Neural cell (in vitro differentiated cells): Measurements from ENCODE around the gene RELN. TPM values are rescaled to one million over a fixed set of nuclear protein-coding genes. Genes with fewer than 3 reads are reported as not detected.

Experiments used
- H2AFZ ChIP-seq: fragments of 200-600, 300-800 bp; sonication (generic), shearing (Covaris generic); 2 replicates; pipeline ENCODE4 v1.6.0; 2014; ENCODE audit warnings: low read depth, mild to moderate bottlenecking, antibody characterized with exemption, low read length, moderate library complexity
- H3F3A ChIP-seq: fragments of 200-600 bp; shearing (Covaris generic); 2 replicates; pipeline ENCODE4 v1.6.1; 2016; ENCODE audit warnings: mild to moderate bottlenecking, moderate library complexity, mixed read lengths, antibody characterized with exemption, low read length; ENCODE audit not compliant: insufficient read depth, poor library complexity, severe bottlenecking
- H3K27ac ChIP-seq: fragments of 200-600, 300-800 bp; sonication (generic), shearing (Covaris generic); 2 replicates; pipeline ENCODE4 v1.5.1; 2014; ENCODE audit warnings: mild to moderate bottlenecking, low read length, moderate library complexity
- H3K27me3 ChIP-seq: fragments of 300-800, 200-600 bp; sonication (generic), shearing (Covaris generic); 2 replicates; pipeline ENCODE4 v1.6.0; 2014; ENCODE audit warnings: mild to moderate bottlenecking, low read depth, low read length, moderate library complexity; ENCODE audit not compliant: insufficient read depth
- H3K36me3 ChIP-seq: fragments of 300-800, 200-600 bp; sonication (generic), shearing (Covaris generic); 2 replicates; pipeline ENCODE4 v1.5.1; 2014; ENCODE audit warnings: mild to moderate bottlenecking, antibody characterized with exemption, low read length, moderate library complexity; ENCODE audit not compliant: insufficient read depth
- H3K4me2 ChIP-seq: fragments of 300-800, 200-600 bp; sonication (generic), shearing (Covaris generic); 2 replicates; pipeline ENCODE4 v1.6.0; 2014; ENCODE audit warnings: mild to moderate bottlenecking, low read length
- H3K4me3 ChIP-seq: fragments of 300-800, 200-600 bp; sonication (generic), shearing (Covaris generic); 2 replicates; pipeline ENCODE4 v1.5.1; 2014; ENCODE audit warnings: mild to moderate bottlenecking, low read length, moderate library complexity
- H3K79me2 ChIP-seq: fragments of 200-600 bp; shearing (Covaris generic); replicated peaks from 2 replicates; pipeline ENCODE4 v1.6.0; 2014; ENCODE audit warnings: mild to moderate bottlenecking, low read length, moderate library complexity; ENCODE audit not compliant: insufficient read depth
- H3K9ac ChIP-seq: fragments of 300-800, 200-600 bp; sonication (generic), shearing (Covaris generic); 2 replicates; pipeline ENCODE4 v1.6.1; 2016; ENCODE audit warnings: mild to moderate bottlenecking, low read length, mixed read lengths
- H3K9me2 ChIP-seq: fragments of 200-600 bp; shearing (Covaris generic); 2 replicates; pipeline ENCODE4 v1.6.1; 2016; ENCODE audit warnings: mild to moderate bottlenecking, low read length, mixed read lengths; ENCODE audit not compliant: insufficient read depth
- H3K9me3 ChIP-seq: fragments of 200-600, 300-800 bp; sonication (generic), shearing (Covaris generic); 2 replicates; pipeline ENCODE4 v1.6.1; 2016; ENCODE audit warnings: mild to moderate bottlenecking, mixed run types, low read length, moderate library complexity, mixed read lengths
- H4K20me1 ChIP-seq: fragments of 200-600 bp; shearing (Covaris generic); 2 replicates; pipeline ENCODE4 v1.6.1; 2016; ENCODE audit warnings: mild to moderate bottlenecking, mixed run types; ENCODE audit not compliant: insufficient read depth
- EP300 ChIP-seq: fragments of 450-650 bp; conservative IDR thresholded peaks from 2 replicates; pipeline ENCODE4 v1.6.1; 2014; ENCODE audit warnings: antibody characterized with exemption, mild to moderate bottlenecking, moderate library complexity; ENCODE audit not compliant: poor library complexity, severe bottlenecking
- EZH2 ChIP-seq: fragments of 200-600, 300-800 bp; shearing (Covaris generic), sonication (generic); IDR thresholded peaks from 2 replicates; pipeline ENCODE4 v1.6.1; 2014; ENCODE audit warnings: antibody characterized with exemption, low read length, borderline replicate concordance, mild to moderate bottlenecking; ENCODE audit not compliant: insufficient read depth, poor library complexity, severe bottlenecking
- MXI1 ChIP-seq: fragments of 450-650 bp; conservative IDR thresholded peaks from 2 replicates; pipeline ENCODE4 v1.6.1; 2014; ENCODE audit warnings: antibody characterized with exemption, mild to moderate bottlenecking; ENCODE audit not compliant: poor library complexity, severe bottlenecking
- POLR2AphosphoS5 ChIP-seq: IDR thresholded peaks from 2 replicates; pipeline ENCODE4 v1.6.1; 2012
- RAD21 ChIP-seq: fragments of 450-650 bp; conservative IDR thresholded peaks from 2 replicates; pipeline ENCODE4 v1.6.1; 2014; ENCODE audit warnings: antibody characterized with exemption, mild to moderate bottlenecking, moderate library complexity
- SMC3 ChIP-seq: fragments of 450-650 bp; conservative IDR thresholded peaks from 2 replicates; pipeline ENCODE4 v1.6.1; 2014; ENCODE audit warnings: antibody characterized with exemption, mild to moderate bottlenecking, moderate library complexity; ENCODE audit not compliant: poor library complexity
- TAF1 ChIP-seq: IDR thresholded peaks from 2 replicates; pipeline ENCODE4 v1.6.1; 2012; ENCODE audit warnings: low read depth
- polyA plus RNA-seq: library from polyadenylated mRNA; depleted of rRNA; stranded (reverse); fragments of >200 nt; gene quantifications from 2 replicates; pipeline ENCODE4 v1.2.3, GENCODE V29; 2014
- TF ChIP-seq, protein P1 (sequence below): fragments of 450-650 bp; IDR thresholded peaks from 2 replicates; pipeline ENCODE4 v1.5.1; 2014; ENCODE audit warnings: antibody characterized with exemption, mild to moderate bottlenecking, moderate library complexity; ENCODE audit not compliant: poor library complexity, severe bottlenecking
- TF ChIP-seq, protein P2 (sequence below): IDR thresholded peaks from 2 replicates; pipeline ENCODE4 v1.6.1; 2012; ENCODE audit warnings: borderline replicate concordance

The RELN gene
- polyA plus RNA-seq, 1 donor from 2014 or later, result 178 TPM

DNA sequence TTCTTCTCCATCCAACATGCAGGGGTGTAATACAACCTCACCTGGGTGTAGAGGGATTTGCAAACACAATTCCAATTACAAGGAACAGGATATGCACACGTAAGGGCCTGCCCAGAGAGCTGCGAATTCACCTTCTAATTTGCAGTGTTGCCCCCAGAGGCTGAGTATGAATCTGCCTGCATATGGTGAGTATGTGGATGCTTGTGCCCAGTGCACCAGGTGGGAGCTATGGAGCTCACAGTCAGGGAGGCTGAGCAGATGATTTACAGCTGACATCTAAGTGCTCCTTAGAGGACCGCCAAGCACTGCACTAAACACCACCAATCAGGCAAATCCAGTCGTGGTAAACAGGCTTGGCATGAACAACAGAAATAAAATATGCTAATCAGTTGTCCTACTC is 132.0 kb downstream of the RELN start:
- H3K9me3 ChIP-seq, result no peaks in the 10 kb centered on the region
- TF ChIP-seq, protein P1, sequence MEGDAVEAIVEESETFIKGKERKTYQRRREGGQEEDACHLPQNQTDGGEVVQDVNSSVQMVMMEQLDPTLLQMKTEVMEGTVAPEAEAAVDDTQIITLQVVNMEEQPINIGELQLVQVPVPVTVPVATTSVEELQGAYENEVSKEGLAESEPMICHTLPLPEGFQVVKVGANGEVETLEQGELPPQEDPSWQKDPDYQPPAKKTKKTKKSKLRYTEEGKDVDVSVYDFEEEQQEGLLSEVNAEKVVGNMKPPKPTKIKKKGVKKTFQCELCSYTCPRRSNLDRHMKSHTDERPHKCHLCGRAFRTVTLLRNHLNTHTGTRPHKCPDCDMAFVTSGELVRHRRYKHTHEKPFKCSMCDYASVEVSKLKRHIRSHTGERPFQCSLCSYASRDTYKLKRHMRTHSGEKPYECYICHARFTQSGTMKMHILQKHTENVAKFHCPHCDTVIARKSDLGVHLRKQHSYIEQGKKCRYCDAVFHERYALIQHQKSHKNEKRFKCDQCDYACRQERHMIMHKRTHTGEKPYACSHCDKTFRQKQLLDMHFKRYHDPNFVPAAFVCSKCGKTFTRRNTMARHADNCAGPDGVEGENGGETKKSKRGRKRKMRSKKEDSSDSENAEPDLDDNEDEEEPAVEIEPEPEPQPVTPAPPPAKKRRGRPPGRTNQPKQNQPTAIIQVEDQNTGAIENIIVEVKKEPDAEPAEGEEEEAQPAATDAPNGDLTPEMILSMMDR, result no peak
- TF ChIP-seq TAF1 (no peak), MXI1 (no peak), SMC3 (no peak)
- H3F3A ChIP-seq, result no peaks in the 10 kb centered on the region
- no peak overlapping the region for H3K27ac ChIP-seq
- H3K9me2 ChIP-seq, result no peaks in the 10 kb centered on the region
- H3K4me2 ChIP-seq, result no peak overlapping the region
- H3K79me2 ChIP-seq, result no peaks in the 10 kb centered on the region
- no peak overlapping the region for H2AFZ ChIP-seq
- no peaks in the 10 kb centered on the region for H4K20me1 ChIP-seq
- H3K27me3 ChIP-seq, result no peaks in the 10 kb centered on the region
- H3K4me3 ChIP-seq, result no peak overlapping the region
- no peaks in the 10 kb centered on the region for H3K36me3 ChIP-seq
- H3K9ac ChIP-seq, result no peak overlapping the region

DNA sequence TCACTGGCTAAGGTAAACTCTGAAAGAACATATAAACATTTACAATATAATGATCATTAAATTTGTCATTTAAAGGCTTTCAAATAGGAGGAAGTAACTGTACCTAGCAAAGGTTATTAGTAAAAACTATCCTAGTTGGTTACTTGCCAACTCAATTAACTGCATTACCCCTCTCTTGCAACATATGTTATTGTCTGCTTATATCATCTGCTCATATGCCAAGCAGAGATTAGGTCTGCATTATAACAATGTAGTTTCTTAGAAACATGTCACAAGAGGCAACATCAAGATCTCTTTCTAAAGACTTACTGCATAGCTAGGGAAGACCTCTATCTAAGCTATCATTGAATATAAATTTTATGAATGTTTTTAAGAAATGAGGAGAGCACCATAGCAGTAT is 132.5 kb downstream of the RELN start:
- Histone ChIP-seq H3K27me3 (no peaks in the 10 kb centered on the region), H3K9me3 (no peaks in the 10 kb centered on the region), H4K20me1 (no peaks in the 10 kb centered on the region), H3F3A (no peaks in the 10 kb centered on the region), H3K4me3 (no peak overlapping the region), H3K9me2 (no peaks in the 10 kb centered on the region), H3K4me2 (no peak overlapping the region), H2AFZ (no peak overlapping the region), H3K27ac (no peak overlapping the region), H3K9ac (no peak overlapping the region), H3K79me2 (no peaks in the 10 kb centered on the region), H3K36me3 (no peaks in the 10 kb centered on the region)
- no peak for TF ChIP-seq SMC3
- no peak for TF ChIP-seq MXI1
- no peak for TF ChIP-seq POLR2AphosphoS5
- TF ChIP-seq, protein P2, sequence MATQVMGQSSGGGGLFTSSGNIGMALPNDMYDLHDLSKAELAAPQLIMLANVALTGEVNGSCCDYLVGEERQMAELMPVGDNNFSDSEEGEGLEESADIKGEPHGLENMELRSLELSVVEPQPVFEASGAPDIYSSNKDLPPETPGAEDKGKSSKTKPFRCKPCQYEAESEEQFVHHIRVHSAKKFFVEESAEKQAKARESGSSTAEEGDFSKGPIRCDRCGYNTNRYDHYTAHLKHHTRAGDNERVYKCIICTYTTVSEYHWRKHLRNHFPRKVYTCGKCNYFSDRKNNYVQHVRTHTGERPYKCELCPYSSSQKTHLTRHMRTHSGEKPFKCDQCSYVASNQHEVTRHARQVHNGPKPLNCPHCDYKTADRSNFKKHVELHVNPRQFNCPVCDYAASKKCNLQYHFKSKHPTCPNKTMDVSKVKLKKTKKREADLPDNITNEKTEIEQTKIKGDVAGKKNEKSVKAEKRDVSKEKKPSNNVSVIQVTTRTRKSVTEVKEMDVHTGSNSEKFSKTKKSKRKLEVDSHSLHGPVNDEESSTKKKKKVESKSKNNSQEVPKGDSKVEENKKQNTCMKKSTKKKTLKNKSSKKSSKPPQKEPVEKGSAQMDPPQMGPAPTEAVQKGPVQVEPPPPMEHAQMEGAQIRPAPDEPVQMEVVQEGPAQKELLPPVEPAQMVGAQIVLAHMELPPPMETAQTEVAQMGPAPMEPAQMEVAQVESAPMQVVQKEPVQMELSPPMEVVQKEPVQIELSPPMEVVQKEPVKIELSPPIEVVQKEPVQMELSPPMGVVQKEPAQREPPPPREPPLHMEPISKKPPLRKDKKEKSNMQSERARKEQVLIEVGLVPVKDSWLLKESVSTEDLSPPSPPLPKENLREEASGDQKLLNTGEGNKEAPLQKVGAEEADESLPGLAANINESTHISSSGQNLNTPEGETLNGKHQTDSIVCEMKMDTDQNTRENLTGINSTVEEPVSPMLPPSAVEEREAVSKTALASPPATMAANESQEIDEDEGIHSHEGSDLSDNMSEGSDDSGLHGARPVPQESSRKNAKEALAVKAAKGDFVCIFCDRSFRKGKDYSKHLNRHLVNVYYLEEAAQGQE, result no peak
- no peak for TF ChIP-seq EP300
- no peak for TF ChIP-seq EZH2
- no peak for TF ChIP-seq TAF1
- TF ChIP-seq, protein P1, result no peak
- TF ChIP-seq RAD21, result no peak
